ENCODE measurements around the gene MCF2. TPM values are rescaled to one million over a fixed set of nuclear protein-coding genes. Genes with fewer than 3 reads are reported as not detected.

Gene MCF2
- total RNA-seq, 1 experiment from 2014 or later, result not detected

- TF ChIP-seq EZH2 (IDR thresholded peaks at IDR 0.05; ENCODE audit: low read length, unreplicated experiment), result no peak
- no peak for TF ChIP-seq EZH2phosphoT487 (IDR thresholded peaks at IDR 0.05; ENCODE audit: borderline replicate concordance, low read length)
- TF ChIP-seq CTCF (conservative IDR thresholded peaks at IDR 0.05; ENCODE audit: low read depth, low read length), result no peak; the same call in 1 of the 2 replicates
- H3K27me3 ChIP-seq (ENCODE audit: low read length), result no peaks in the 10 kb centered on the region
- H3K4me3 ChIP-seq (ENCODE audit: low read length), result no peak overlapping the region
- H3K9me3 ChIP-seq (ENCODE audit: low read length), result no peaks in the 10 kb centered on the region
- H2AFZ ChIP-seq (ENCODE audit: low read length), result no peak overlapping the region
- ATAC-seq (no peak), DNase-seq (no peak)
- CTCF ChIA-PET, result no interaction called here
- intact Hi-C loops (cut with micrococcal nuclease), result no loop called here
- H3K27ac ChIP-seq (ENCODE audit: low read length), result no peak overlapping the region
- no peaks in the 10 kb centered on the region for H3F3A ChIP-seq (ENCODE audit: low read length, unreplicated experiment)
- no peaks in the 10 kb centered on the region for H3K36me3 ChIP-seq (ENCODE audit: low read depth, low read length)
- no TSS peak for BruUV-seq (replicated peaks)
- no peaks in the 10 kb centered on the region for H3K9me2 ChIP-seq (replicated peaks; ENCODE audit: low read length)
- POLR2A ChIA-PET (ENCODE audit: unreplicated experiment), result no interaction called here
- no peak overlapping the region for H3K4me2 ChIP-seq (ENCODE audit: low read length)
- no peaks in the 10 kb centered on the region for H3K79me2 ChIP-seq (ENCODE audit: low read length)
- no peak overlapping the region for H3K9ac ChIP-seq (ENCODE audit: low read length)
- no peaks in the 10 kb centered on the region for H4K20me1 ChIP-seq (ENCODE audit: low read length)
- H3K4me1 ChIP-seq (ENCODE audit: insufficient read depth, low read length), result no peaks in the 10 kb centered on the region
Measured at GRCh38 chrX:139596068-139596467, 111.9 kb downstream of the MCF2 start.

- H2AFZ ChIP-seq (ENCODE audit: low read length), result no peak overlapping the region
- no peaks in the 10 kb centered on the region for H3K79me2 ChIP-seq (ENCODE audit: low read length)
- no peaks in the 10 kb centered on the region for H3K9me3 ChIP-seq (ENCODE audit: low read length)
- TF ChIP-seq EZH2phosphoT487 (IDR thresholded peaks at IDR 0.05; ENCODE audit: borderline replicate concordance, low read length) (no peak), CTCF (conservative IDR thresholded peaks at IDR 0.05; ENCODE audit: low read depth, low read length) (no peak), EZH2 (IDR thresholded peaks at IDR 0.05; ENCODE audit: low read length, unreplicated experiment) (no peak)
- no peak overlapping the region for H3K27ac ChIP-seq (ENCODE audit: low read length)
- no peaks in the 10 kb centered on the region for H3K4me1 ChIP-seq (ENCODE audit: insufficient read depth, low read length)
- H3K4me2 ChIP-seq (ENCODE audit: low read length), result no peak overlapping the region
- H3K9ac ChIP-seq (ENCODE audit: low read length), result no peak overlapping the region
- no peak for ATAC-seq
- H3K9me2 ChIP-seq (replicated peaks; ENCODE audit: low read length), result no peaks in the 10 kb centered on the region
- DNase-seq, result no peak
- H3K36me3 ChIP-seq (ENCODE audit: low read depth, low read length), result no peaks in the 10 kb centered on the region
- peaks cover 23% of the 10 kb centered on the region for H3K27me3 ChIP-seq (ENCODE audit: low read length)
- BruUV-seq (replicated peaks), result no TSS peak
- H4K20me1 ChIP-seq (ENCODE audit: low read length), result no peaks in the 10 kb centered on the region
- H3K4me3 ChIP-seq (ENCODE audit: low read length), result no peak overlapping the region
- ChIA-PET POLR2A (ENCODE audit: unreplicated experiment) (no interaction called here), CTCF (no interaction called here)
- H3F3A ChIP-seq (ENCODE audit: low read length, unreplicated experiment), result no peaks in the 10 kb centered on the region
- intact Hi-C loops (cut with micrococcal nuclease), result no loop called here
Measured at GRCh38 chrX:139585613-139586012, 122.4 kb downstream of the MCF2 start.

- TF ChIP-seq EZH2 (IDR thresholded peaks at IDR 0.05; ENCODE audit: low read length, unreplicated experiment) (no peak), EZH2phosphoT487 (IDR thresholded peaks at IDR 0.05; ENCODE audit: borderline replicate concordance, low read length) (no peak), CTCF (conservative IDR thresholded peaks at IDR 0.05; ENCODE audit: low read depth, low read length) (no peak)
- intact Hi-C loops (cut with micrococcal nuclease), result no loop called here
- ATAC-seq, result no peak
Measured at GRCh38 chrX:139581068-139581467, 126.9 kb downstream of the MCF2 start.

More at GRCh38 chrX:139581068-139581467, 126.9 kb downstream of the MCF2 start:
- H4K20me1 ChIP-seq (ENCODE audit: low read length), result no peaks in the 10 kb centered on the region
- H3K9me2 ChIP-seq (replicated peaks; ENCODE audit: low read length), result no peaks in the 10 kb centered on the region
- no peak overlapping the region for H3K4me3 ChIP-seq (ENCODE audit: low read length)
- BruUV-seq (replicated peaks), result no TSS peak
- H3K9me3 ChIP-seq (ENCODE audit: low read length), result no peaks in the 10 kb centered on the region
- ChIA-PET CTCF (no interaction called here), POLR2A (ENCODE audit: unreplicated experiment) (no interaction called here)
- H2AFZ ChIP-seq (ENCODE audit: low read length), result no peak overlapping the region
- H3K79me2 ChIP-seq (ENCODE audit: low read length), result no peaks in the 10 kb centered on the region
- no peak overlapping the region for H3K9ac ChIP-seq (ENCODE audit: low read length)
- peaks cover 31% of the 10 kb centered on the region for H3K27me3 ChIP-seq (ENCODE audit: low read length)
- DNase-seq, result no peak
- H3K36me3 ChIP-seq (ENCODE audit: low read depth, low read length), result no peaks in the 10 kb centered on the region
- H3K4me2 ChIP-seq (ENCODE audit: low read length), result no peak overlapping the region
- H3K27ac ChIP-seq (ENCODE audit: low read length), result no peak overlapping the region
- H3K4me1 ChIP-seq (ENCODE audit: insufficient read depth, low read length), result no peaks in the 10 kb centered on the region
- H3F3A ChIP-seq (ENCODE audit: low read length, unreplicated experiment), result no peaks in the 10 kb centered on the region

Data from PC-3 (cell line).